ENCODE results near the gene TNFRSF12A. TPM values are rescaled to one million over a fixed set of nuclear protein-coding genes. Genes with fewer than 3 reads are reported as not detected.

The TNFRSF12A gene
- total and polyA plus RNA-seq, 9 of the 15 experiments (the other 6 are each of a cell fraction or from before 2014, with no cell fraction given): 0.41 to 61.8 (median 26.5) TPM

GRCh38 chr16:2991566-2992261 lies 28.5 kb upstream of the TNFRSF12A start:
- Histone ChIP-seq H2AFZ (ENCODE audit: low read depth, low read length) (no peak overlapping the region), H3K27me3 (ENCODE audit: control insufficient read depth in 2 of 2, insufficient read depth in 2 of 2, low read length in 2 of 2) (no peaks in the 10 kb centered on the region), H3K9me3 (replicated peaks; ENCODE audit: control insufficient read depth, insufficient read depth, low read depth, low read length) (no peaks in the 10 kb centered on the region), H3K27ac (ENCODE audit: extremely low read depth, low read depth, low read length) (no peak overlapping the region), H3K4me2 (ENCODE audit: insufficient read depth, low read length) (no peak overlapping the region), H3K4me3 (no peak overlapping the region), H3K36me3 (ENCODE audit: control insufficient read depth, insufficient read depth, low read length) (no peaks in the 10 kb centered on the region), H3K9ac (ENCODE audit: insufficient read depth in 1 of 2, low read depth in 2 of 2, low read length in 2 of 2) (peak overlapping the region in 1 of 2 experiments; percentile 75; a peak in 2 of 4 replicates), H3K79me2 (ENCODE audit: control insufficient read depth, insufficient read depth, low read length) (no peaks in the 10 kb centered on the region), H4K20me1 (replicated peaks; ENCODE audit: control insufficient read depth, insufficient read depth, low read length) (no peaks in the 10 kb centered on the region), H3K4me1 (replicated peaks in 1 of 2; ENCODE audit: control insufficient read depth in 2 of 2, insufficient read depth in 2 of 2, low read length in 2 of 2) (peaks cover 0 to 43% of the 10 kb centered on the region in 2 experiments; a peak in 2 of 5 replicates), H3K9me1 (ENCODE audit: control insufficient read depth, insufficient read depth, low read length) (no peaks in the 10 kb centered on the region)
- ChIA-PET CTCF (ENCODE audit: low intra/inter-chr PET ratio) (no interaction called here), POLR2A (interaction anchor here (0.6 to 1.0 kb wide), 5 partner anchors 11 to 27 kb away, joined by 3 read pairs; no protein-coding TSS in a partner anchor)
- no peak for FAIRE-seq
- TF ChIP-seq BHLHE40 (IDR thresholded peaks at IDR 0.05; ENCODE audit: low read length): no peak
- TF ChIP-seq RERE (CRISPR knock-in tag; IDR thresholded peaks at IDR 0.05; ENCODE audit: borderline replicate concordance): no peak
- TF ChIP-seq NR0B1 (IDR thresholded peaks at IDR 0.05; ENCODE audit: partially characterized antibody): no peak
- no peak for TF ChIP-seq MBD2 (IDR thresholded peaks at IDR 0.05; ENCODE audit: borderline replicate concordance, low read depth)
- TF ChIP-seq KDM4B (IDR thresholded peaks at IDR 0.05; ENCODE audit: borderline replicate concordance in 2 of 2, low read depth in 1 of 2): no peak
- TF ChIP-seq PTRF (tag; IDR thresholded peaks at IDR 0.05): no peak
- no peak for TF ChIP-seq ATF7 (IDR thresholded peaks at IDR 0.05)
- TF ChIP-seq AFF4 (CRISPR knock-in tag; IDR thresholded peaks at IDR 0.05): no peak
- no peak for TF ChIP-seq TARDBP (IDR thresholded peaks at IDR 0.05)
- intact Hi-C loops (cut with micrococcal nuclease) (no loop called here), in situ Hi-C loops (cut with MboI) (no loop called here)
- 56% methylated on average over 8 of the region's 12 CpGs for WGBS (ENCODE audit: insufficient coverage, low coverage, missing lambda C conversion rate)
- ATAC-seq: no peak
- no TSS peak for BruUV-seq (replicated peaks)
- no peak for DNase-seq (ENCODE audit: extremely low read depth in 1 of 4, low spot score in 3 of 4)

Measured in K562 (cell line).